Suprapubic skin (tissue), 4 donors: ENCODE measurements around the gene IL23A. TPM values are rescaled to one million over a fixed set of nuclear protein-coding genes. Genes with fewer than 3 reads are reported as not detected.
"Not testable (repeated sequence)": the region's sequence is repeated elsewhere in the genome, so short reads cannot be mapped to it uniquely, and the experiment has no call there.

Experiments used
- DNase-seq, 2 donors: peaks; one replicate each; pipeline ENCODE4 v3.0.0-alpha.2; 2019; ENCODE audit warnings: low spot score in 2 of 2
- H3K27ac ChIP-seq: fragments of 200-600 bp; sonication (generic); one replicate; pipeline ENCODE4 v1.5.1; 2019
- H3K27me3 ChIP-seq: fragments of 200-600 bp; sonication (generic); one replicate; pipeline ENCODE4 v1.5.1; 2019
- H3K36me3 ChIP-seq: fragments of 200-600 bp; sonication (generic); one replicate; pipeline ENCODE4 v1.5.1; 2019
- H3K4me1 ChIP-seq: fragments of 200-600 bp; sonication (generic); one replicate; pipeline ENCODE4 v1.5.1; 2019
- H3K4me3 ChIP-seq: fragments of 200-600 bp; sonication (generic); one replicate; pipeline ENCODE4 v1.5.1; 2019; ENCODE audit warnings: mild to moderate bottlenecking
- H3K9me3 ChIP-seq: fragments of 200-600 bp; sonication (generic); one replicate; pipeline ENCODE4 v1.5.1; 2019
- EP300 ChIP-seq: sonication (generic); formaldehyde crosslinking; IDR thresholded peaks from one replicate; pipeline ENCODE4 v1.6.1; 2017; ENCODE audit warnings: antibody characterized with exemption
- POLR2A ChIP-seq, 2 donors: fragments of 450-650 bp; IDR thresholded peaks; one replicate each; pipeline ENCODE4 v1.6.1; 2017; ENCODE audit warnings: antibody characterized with exemption in 2 of 2, mild to moderate bottlenecking in 2 of 2, moderate library complexity in 2 of 2
- POLR2AphosphoS5 ChIP-seq, 3 donors: sonication (generic); formaldehyde crosslinking; IDR thresholded peaks; one replicate each; pipeline ENCODE4 v1.6.1; 2017; ENCODE audit warnings: antibody characterized with exemption in 3 of 3
- WGBS: methylation state at CpG from one replicate; pipeline ENCODE4 v1.1.5; 2018; 5-methylcytosine and 5-hydroxymethylcytosine counted together
- total RNA-seq, 4 donors: library from RNA; depleted of rRNA; stranded (reverse); fragments of >200 nt; gene quantifications; one replicate each; pipeline ENCODE4 v1.1.0, GENCODE V29; 2016
- TF ChIP-seq, protein P1 (sequence below), 2 donors: fragments of 200-600 bp in 1 of 2; fragments of 450-650 bp in 1 of 2; sonication (generic) in 1 of 2; IDR thresholded peaks; one replicate each; pipeline ENCODE4 v1.5.1; 2016 to 2019; ENCODE audit warnings: antibody characterized with exemption in 2 of 2, mild to moderate bottlenecking in 1 of 2, moderate library complexity in 1 of 2

The IL23A gene
- total RNA-seq, 4 donors from 2014 or later: not detected

DNA sequence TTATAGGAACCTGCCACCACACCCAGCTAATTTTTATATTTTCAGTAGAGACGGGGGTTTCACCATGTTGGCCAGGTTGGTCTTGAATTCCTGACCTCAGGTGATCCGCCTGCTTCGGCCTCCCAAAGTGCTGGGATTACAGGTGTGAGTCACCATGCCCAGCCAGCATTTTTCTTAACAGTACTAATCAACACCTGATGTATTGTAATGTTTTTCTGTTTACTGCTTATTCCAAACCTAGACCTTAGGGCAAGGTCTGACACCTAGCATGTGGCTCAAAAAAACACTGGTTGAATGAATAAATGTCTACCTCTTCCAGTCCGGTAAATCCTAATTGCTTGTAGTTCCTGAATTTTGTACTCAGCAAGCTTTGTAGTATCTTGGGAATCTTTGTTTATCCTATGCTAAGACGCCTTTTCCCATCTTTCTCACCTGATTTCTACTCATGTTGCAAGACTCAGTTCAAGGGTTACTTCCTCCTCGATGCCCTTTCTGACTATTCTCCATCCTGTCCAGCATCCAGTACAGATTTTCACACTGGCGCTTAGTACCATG, 7.7 kb upstream of the IL23A start:
- no peak for DNase-seq
- no peak overlapping the region for H3K4me3 ChIP-seq
- peaks cover 26% of the 10 kb centered on the region for H3K36me3 ChIP-seq
- 95% methylated on average over 7 of the region's 7 CpGs for WGBS
- no peaks in the 10 kb centered on the region for H3K27me3 ChIP-seq
- no peaks in the 10 kb centered on the region for H3K9me3 ChIP-seq
- H3K4me1 ChIP-seq: peaks cover 18% of the 10 kb centered on the region
- no peak overlapping the region for H3K27ac ChIP-seq
- TF ChIP-seq, protein P1, sequence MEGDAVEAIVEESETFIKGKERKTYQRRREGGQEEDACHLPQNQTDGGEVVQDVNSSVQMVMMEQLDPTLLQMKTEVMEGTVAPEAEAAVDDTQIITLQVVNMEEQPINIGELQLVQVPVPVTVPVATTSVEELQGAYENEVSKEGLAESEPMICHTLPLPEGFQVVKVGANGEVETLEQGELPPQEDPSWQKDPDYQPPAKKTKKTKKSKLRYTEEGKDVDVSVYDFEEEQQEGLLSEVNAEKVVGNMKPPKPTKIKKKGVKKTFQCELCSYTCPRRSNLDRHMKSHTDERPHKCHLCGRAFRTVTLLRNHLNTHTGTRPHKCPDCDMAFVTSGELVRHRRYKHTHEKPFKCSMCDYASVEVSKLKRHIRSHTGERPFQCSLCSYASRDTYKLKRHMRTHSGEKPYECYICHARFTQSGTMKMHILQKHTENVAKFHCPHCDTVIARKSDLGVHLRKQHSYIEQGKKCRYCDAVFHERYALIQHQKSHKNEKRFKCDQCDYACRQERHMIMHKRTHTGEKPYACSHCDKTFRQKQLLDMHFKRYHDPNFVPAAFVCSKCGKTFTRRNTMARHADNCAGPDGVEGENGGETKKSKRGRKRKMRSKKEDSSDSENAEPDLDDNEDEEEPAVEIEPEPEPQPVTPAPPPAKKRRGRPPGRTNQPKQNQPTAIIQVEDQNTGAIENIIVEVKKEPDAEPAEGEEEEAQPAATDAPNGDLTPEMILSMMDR (IDR thresholded peaks at IDR 0.05): no peak
- TF ChIP-seq POLR2A (IDR thresholded peaks at IDR 0.05): no peak
- TF ChIP-seq POLR2AphosphoS5 (IDR thresholded peaks at IDR 0.05): no peak
- TF ChIP-seq EP300: no peak

DNA sequence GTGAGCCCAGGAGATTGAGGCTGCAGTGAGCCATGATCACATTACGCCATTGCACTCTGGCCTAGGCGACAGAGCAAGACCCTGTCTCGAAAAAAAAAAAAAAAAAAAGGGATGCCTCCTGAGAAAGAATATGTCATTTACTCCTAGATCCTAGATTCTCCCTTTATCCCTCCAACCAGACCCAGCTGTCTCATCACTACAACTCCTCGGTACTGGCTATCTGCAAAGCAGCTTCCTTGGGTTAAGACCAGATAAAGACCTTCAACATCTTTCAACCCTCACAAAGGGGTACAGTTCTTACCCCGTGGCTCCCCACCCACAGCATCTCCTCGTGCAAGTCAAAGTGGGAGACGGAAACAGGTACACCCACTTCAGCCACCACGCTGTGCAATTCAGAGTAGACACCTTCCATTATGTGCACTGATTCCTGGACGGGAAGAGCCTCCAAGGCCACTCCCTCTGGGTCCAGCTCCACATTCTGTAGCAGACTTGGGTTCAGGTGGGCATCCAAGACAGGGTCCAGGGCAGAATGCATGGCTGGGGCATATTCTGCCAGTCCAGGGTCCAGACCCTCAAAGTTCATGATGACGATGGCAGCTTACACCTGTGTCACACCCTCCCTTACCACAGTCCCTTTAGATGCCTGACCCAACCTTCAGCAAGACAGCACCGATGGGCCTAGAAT, 6.0 kb upstream of the IL23A start:
- no peaks in the 10 kb centered on the region for H3K9me3 ChIP-seq
- peak overlapping the region; percentile 67 for H3K4me3 ChIP-seq
- whole genome bisulfite sequencing: 95% methylated on average over 11 of the region's 11 CpGs
- H3K4me1 ChIP-seq: peaks cover 18% of the 10 kb centered on the region
- peak overlapping the region; percentile 95 for H3K27ac ChIP-seq
- TF ChIP-seq EP300 (no peak), POLR2A (IDR thresholded peaks at IDR 0.05) (no peak), POLR2AphosphoS5 (IDR thresholded peaks at IDR 0.05) (no peak)
- TF ChIP-seq, protein P1 (IDR thresholded peaks at IDR 0.05): no peak
- H3K27me3 ChIP-seq: no peaks in the 10 kb centered on the region
- no peak for DNase-seq
- peaks cover 10% of the 10 kb centered on the region for H3K36me3 ChIP-seq

DNA sequence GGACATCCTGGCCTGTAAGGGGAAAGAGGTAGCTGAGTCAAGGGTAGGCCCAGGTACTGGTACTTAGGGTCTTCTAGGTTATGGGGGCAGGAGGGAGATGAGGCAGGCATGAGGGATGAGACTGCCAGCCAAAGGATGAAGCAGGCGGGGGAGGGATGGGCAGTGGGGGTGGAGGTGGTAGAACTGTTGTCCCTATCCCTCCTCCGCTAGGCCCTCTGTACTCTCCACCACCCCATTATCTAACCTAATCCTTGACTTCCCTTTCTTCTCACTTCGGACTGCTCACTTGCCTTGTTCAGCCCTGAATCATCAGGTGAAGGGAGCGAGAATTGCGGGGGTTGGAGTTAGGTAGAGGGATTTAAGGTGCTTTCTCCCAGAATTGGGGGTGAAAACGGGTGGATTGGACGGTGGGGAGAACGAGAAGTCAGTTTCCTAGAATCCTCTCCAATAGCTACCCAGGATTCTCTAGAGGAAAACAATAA, 5.4 kb upstream of the IL23A start:
- 29% methylated on average over 8 of the region's 8 CpGs for WGBS
- Histone ChIP-seq H3K36me3 (peaks cover 4% of the 10 kb centered on the region), H3K27me3 (no peaks in the 10 kb centered on the region), H3K4me1 (peaks cover 18% of the 10 kb centered on the region), H3K9me3 (no peaks in the 10 kb centered on the region), H3K27ac (peak overlapping the region; percentile 95), H3K4me3 (peak overlapping the region; percentile 67)
- DNase-seq: no peak
- TF ChIP-seq POLR2AphosphoS5 (IDR thresholded peaks at IDR 0.05): no peak
- TF ChIP-seq, protein P1 (IDR thresholded peaks at IDR 0.05): no peak
- no peak for TF ChIP-seq POLR2A (IDR thresholded peaks at IDR 0.05)
- TF ChIP-seq EP300: no peak

DNA sequence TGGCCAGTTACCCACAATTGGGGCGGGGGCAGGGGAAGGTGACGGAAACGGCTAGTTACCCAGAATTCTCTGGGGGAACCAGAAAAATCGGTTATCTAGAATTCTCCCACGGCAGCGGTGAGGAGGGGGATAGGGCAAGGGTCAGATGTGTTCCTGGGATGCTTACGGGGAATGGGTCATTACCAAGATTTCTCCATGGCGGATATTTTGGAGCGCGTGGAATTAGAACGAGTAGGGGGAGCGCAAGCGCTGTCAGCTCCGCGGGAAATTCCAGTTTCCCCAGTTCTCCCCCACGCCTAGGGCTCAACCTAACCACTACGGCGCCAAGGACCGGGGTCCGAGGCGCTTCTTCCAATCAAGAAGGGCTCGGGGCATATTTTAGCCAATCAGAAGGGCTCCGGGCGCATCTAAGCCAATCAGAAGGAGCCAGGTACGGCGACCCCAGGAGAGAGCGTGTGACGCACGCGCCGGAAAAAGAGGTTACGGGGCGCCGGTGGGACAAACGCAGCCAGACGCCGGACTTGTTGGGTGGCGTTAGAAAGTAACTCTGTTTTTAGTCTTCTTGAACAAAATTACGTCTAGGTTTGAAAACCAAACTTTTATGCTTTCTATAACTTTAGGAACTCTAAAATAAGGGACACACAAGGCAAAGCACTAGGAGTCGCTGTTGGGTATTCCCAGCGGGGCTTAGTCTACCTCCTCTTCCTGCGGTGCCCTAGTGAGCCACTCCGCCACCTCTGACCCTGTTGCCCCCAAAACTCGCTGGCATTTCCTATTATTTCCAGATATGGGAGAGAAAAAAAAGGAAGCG, 4.8 kb upstream of the IL23A start, which contains the start of gene PAN2:
Gene PAN2 (minus strand): TSS at position 322 of the 811 bp plus-strand sequence. CDS start 906 bp downstream, outside the sequence.
- peak in 1 of 3 donors; percentile 91 for TF ChIP-seq POLR2AphosphoS5 (IDR thresholded peaks at IDR 0.05)
- TF ChIP-seq, protein P1 (IDR thresholded peaks at IDR 0.05): peak; percentile 44 to 66
- peak in 1 of 2 donors; percentile 65 for TF ChIP-seq POLR2A (IDR thresholded peaks at IDR 0.05)
- TF ChIP-seq EP300: no peak
- under 1% methylated on average over 44 of the region's 45 CpGs for WGBS

DNA sequence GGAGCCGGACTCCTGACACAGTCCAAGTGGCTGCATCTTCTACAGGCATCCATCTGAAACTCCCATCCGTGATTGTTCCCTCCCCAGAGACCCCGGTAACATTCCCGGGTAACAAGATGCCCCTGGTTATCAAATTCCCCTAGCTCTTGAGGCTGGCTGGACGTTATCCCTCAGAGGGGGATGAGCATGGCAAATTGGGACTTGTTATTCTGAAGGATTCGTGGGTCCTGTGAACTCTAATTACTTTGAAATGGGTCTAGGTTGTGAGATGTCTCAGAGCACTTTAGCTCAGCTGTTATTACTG, 4.2 kb upstream of the IL23A start:
- peak overlapping the region; percentile 95 for H3K27ac ChIP-seq
- no peak for DNase-seq
- H3K4me1 ChIP-seq: peaks cover 18% of the 10 kb centered on the region
- no peaks in the 10 kb centered on the region for H3K9me3 ChIP-seq
- H3K27me3 ChIP-seq: no peaks in the 10 kb centered on the region
- 8% methylated on average over 6 of the region's 6 CpGs for WGBS
- no peaks in the 10 kb centered on the region for H3K36me3 ChIP-seq
- peak overlapping the region; percentile 67 for H3K4me3 ChIP-seq
- TF ChIP-seq, protein P1 (IDR thresholded peaks at IDR 0.05): no peak
- TF ChIP-seq EP300: no peak
- no peak for TF ChIP-seq POLR2A (IDR thresholded peaks at IDR 0.05)
- no peak for TF ChIP-seq POLR2AphosphoS5 (IDR thresholded peaks at IDR 0.05)

More for the DNA sequence above, 4.8 kb upstream of the IL23A start, which contains the start of gene PAN2:
- peak; percentile 96 to 98 for DNase-seq
- Histone ChIP-seq H3K27me3 (no peaks in the 10 kb centered on the region), H3K4me1 (peaks cover 18% of the 10 kb centered on the region), H3K36me3 (no peaks in the 10 kb centered on the region), H3K4me3 (peak within 1 kb of the TSS; percentile 67), H3K9me3 (no peaks in the 10 kb centered on the region), H3K27ac (peak within 1 kb of the TSS; percentile 95)

DNA sequence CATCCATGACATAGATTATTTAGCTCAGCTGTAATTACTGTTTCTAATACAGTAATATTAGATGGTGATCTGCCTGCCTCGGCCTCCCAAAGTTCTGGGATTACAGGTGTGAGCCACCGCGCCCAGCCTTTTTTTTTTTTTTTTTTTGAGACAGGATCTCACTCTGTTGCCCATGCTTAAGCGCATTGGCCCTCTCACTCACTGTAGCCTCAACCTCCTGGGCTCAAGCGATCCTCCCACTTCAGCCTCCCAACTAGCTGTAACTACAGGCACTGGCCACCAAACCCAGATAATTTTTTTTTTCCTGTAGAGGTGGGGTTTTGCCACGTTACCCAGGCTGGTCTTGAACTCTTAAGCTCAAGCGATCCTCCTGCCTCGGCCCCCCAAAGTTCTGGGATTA, 3.2 kb upstream of the IL23A start:
- not testable (repeated sequence) for H3K36me3 ChIP-seq, H3K27me3 ChIP-seq, H3K9me3 ChIP-seq, H3K4me3 ChIP-seq, DNase-seq, H3K27ac ChIP-seq
- H3K4me1 ChIP-seq: peaks cover 18% of the 10 kb centered on the region
- WGBS: 93% methylated on average over 7 of the region's 8 CpGs
